HUES6 (cell line): ENCODE data around the gene FNBP1.

Source experiments
- H3K27ac ChIP-seq: 2 replicates; pipeline ENCODE4 v1.7.0; 2013; ENCODE audit warnings: low read depth, mild to moderate bottlenecking, low read length, inconsistent platforms
- H3K27me3 ChIP-seq: 2 replicates; pipeline ENCODE4 v1.6.1; 2013; ENCODE audit warnings: low read length; ENCODE audit not compliant: control insufficient read depth, insufficient read depth
- H3K36me3 ChIP-seq: 2 replicates; pipeline ENCODE4 v1.6.1; 2013; ENCODE audit warnings: low read length; ENCODE audit not compliant: control insufficient read depth, insufficient read depth
- H3K4me1 ChIP-seq: 2 replicates; pipeline ENCODE4 v1.6.1; 2013; ENCODE audit warnings: low read length; ENCODE audit not compliant: control insufficient read depth, insufficient read depth
- H3K4me3 ChIP-seq: 2 replicates; pipeline ENCODE4 v1.5.1; 2013; ENCODE audit warnings: low read depth, low read length
- H3K9ac ChIP-seq: one replicate; pipeline ENCODE4 v1.6.1; 2013; ENCODE audit warnings: mild to moderate bottlenecking, low read length
- H3K9me3 ChIP-seq: 2 replicates; pipeline ENCODE4 v1.6.1; 2013; ENCODE audit warnings: low read depth, low read length; ENCODE audit not compliant: control insufficient read depth, insufficient read depth

The FNBP1 gene

DNA sequence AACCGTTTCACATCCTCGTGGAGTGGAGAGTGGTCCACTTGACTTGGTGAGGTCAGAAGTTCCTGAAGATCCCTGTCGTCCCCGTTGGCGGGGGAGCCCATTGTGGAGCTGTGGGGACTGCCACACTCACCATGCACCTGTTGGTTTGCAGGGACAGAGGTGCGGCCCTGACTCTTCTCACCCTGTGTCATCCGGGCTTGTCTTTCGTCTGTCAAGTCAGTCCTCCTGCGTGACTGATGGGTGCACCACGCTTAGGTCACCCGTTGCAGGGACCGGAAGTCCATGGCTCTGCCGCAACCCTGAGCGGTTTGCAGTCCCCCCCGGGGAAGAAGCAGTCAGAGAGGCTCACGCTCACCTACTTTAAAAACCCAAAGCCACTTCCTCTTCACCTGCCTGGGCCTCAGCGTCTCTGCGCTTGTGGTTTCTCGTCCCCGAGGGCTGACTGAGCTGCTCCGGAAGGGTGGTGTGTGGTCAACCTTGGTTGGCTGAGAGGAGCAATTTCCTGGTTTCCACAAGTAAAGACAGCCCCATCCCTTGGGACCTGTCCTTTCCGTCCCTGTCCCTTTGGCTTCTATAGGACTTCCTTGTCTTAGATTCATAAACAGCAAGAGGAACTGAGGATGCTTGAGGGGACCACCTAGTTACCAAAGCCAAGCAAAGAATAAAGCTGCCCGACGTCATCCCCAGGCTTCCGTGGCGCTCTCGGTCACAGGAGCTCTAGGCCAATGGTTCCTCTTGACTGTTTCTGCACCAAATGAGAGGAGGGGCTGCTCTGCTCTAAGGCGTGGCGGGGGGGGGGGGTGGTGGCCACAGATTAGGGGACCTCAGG, 154.5 kb downstream of the FNBP1 start:
- H3K9me3 ChIP-seq: no peaks in the 10 kb centered on the region
- H3K27ac ChIP-seq: no peak overlapping the region
- H3K4me3 ChIP-seq: no peak overlapping the region
- H3K36me3 ChIP-seq: no peaks in the 10 kb centered on the region; the same call in 1 of the 2 replicates
- H3K9ac ChIP-seq: no peak overlapping the region
- peaks cover 40% of the 10 kb centered on the region for H3K4me1 ChIP-seq
- H3K27me3 ChIP-seq: no peaks in the 10 kb centered on the region

DNA sequence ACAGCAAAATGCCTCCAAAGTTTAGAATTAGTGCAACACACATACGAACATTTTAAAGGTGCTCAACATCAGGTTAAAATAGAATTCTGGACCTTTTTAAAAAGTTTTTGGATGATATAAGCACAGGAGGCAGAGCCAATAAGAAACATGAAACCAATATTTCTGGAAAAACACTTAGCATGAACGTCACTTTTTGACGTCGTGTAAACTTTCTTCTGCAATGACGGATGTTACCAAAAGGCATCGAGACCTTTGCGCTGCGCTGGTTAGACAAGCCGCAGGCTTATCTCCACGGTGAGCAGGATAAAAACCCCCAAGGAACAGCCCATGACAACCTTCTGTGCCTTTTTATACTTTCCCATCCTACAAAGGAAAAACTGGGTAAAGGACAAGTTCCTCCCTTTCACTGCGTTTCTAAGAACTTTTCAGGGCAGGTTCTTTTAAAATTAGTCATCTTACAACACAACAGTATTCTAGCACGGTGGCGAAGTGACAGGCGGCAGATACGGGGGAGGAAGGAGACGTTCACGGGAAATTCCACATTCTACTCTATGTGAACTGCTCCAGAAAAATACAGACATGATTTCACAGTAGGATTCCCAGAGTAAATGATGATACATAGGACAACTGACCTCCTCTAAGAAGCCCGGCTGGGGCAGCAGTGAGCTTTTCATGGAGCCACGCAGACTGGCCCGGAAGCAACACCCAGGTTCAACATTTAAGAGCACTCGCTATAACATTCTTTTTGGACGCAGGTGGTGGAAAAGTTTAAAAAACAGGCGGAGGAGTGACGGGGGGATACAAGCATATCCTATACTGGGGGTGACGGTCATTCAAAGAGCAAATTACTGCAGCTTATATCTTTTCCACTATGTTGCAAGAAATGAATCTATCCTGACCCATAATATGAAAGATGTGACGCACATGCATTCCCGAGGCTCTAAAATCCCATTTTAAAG, 155.4 kb downstream of the FNBP1 start:
- H3K9me3 ChIP-seq: no peaks in the 10 kb centered on the region
- no peak overlapping the region for H3K9ac ChIP-seq
- no peak overlapping the region for H3K4me3 ChIP-seq
- no peak overlapping the region for H3K27ac ChIP-seq
- H3K27me3 ChIP-seq: no peaks in the 10 kb centered on the region
- H3K36me3 ChIP-seq: no peaks in the 10 kb centered on the region; the same call in 1 of the 2 replicates
- peaks cover 40% of the 10 kb centered on the region for H3K4me1 ChIP-seq

DNA sequence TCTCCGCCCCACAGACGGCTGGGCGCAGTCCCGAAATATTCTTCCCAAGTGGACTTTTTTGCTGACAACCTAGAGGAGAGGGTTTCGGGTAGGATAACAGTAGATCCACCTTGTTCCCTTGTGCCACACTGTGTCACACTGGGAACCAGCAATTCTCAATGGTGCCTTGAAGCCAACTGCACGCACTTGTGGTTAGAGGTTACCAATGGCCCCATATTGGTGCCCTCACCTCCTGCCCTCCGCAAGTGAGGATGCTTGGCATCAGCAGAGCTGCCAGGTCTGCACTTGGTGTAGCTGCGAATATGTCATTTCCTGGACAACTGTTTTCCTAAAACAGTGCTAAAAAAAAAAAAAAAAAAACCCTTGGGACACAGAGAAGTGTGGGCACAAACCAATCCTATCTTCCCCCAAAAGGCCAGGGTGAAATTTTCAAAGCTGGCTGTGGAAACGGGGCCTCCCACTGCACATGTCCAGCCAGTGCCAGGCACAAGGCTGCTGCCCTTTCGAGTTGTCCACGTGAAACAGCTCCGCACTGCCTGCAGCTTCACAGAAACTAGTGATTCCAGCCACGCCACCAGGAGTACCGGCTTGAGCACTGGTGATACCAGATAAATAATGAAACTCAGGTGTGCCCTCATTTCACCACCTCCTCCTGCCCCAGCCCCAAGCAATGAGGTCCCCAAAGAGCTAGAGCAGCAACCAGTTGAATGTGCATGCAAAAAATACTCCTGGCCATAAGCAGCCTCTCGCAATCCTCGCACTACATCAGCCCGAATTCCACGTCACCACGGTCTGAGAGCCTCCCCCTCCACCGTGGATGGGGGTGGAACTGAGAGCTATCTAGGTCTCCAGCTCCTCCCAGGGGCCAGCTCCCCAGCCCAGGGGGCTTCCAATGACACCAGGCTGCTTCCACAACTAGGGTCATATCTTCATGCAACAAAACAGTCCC, 156.5 kb downstream of the FNBP1 start:
- Histone ChIP-seq H3K4me3 (no peak overlapping the region; the same call in 1 of the 2 replicates), H3K4me1 (peaks cover 40% of the 10 kb centered on the region), H3K36me3 (peaks cover 10% of the 10 kb centered on the region), H3K9ac (no peak overlapping the region), H3K27ac (no peak overlapping the region), H3K27me3 (no peaks in the 10 kb centered on the region), H3K9me3 (no peaks in the 10 kb centered on the region)

DNA sequence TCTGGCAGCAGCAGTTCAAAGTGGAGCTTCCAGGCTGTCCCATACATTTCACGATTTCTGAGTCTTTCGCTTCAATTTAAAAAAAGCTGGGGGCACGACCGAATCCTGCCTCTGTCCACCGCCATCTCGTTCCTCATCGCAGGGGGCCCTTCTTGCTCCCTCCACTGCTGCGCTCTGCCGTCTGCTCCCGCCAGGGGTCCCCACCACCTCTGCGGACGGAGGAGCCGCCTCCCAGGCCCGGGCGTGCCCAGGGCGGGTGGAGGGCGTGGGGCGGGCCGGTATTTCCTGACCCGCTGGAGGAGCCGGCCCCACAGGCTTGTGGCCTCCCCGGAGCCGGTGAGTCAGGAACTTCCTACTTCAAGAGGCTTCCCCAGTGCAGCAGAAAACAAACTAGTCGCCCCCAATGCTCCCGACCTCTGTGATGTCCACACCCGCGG, 157.3 kb downstream of the FNBP1 start:
- Histone ChIP-seq H3K4me1 (peaks cover 43% of the 10 kb centered on the region), H3K27ac (no peak overlapping the region), H3K27me3 (no peaks in the 10 kb centered on the region), H3K9me3 (no peaks in the 10 kb centered on the region), H3K36me3 (peaks cover 18% of the 10 kb centered on the region), H3K9ac (peak overlapping the region; percentile 40), H3K4me3 (peak overlapping the region; percentile 45)

DNA sequence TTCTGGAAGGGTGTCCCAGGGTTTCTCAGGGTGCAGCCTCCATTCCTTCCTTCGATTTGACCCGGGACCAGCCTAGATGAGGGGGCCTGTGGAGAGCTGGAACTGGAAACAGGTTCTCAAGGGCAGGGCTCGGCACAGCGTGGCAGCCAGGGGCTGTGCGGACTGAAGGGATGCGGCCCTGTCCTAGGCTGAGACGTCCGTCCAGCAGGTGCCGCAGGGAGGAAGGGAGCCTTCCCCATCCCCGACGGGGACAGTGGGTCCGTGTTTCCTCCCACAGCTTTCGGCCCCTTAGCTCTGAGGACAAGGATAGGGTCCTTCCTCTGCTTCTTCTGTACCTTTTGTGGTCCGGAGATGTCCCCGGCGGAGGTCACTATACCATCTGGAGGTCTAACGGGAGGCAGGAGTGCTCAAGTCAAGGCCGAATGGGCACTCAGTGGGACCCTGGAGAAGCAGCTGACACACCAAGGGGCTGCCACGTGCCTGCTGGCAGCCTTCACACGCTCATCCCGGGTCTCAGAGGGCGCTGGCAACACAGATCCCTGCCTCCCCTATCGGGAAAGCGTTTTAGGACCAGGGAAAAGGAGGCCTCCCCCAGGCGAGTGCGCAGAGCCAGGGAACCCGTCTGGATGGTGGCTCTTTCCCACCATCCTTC, 157.8 kb downstream of the FNBP1 start:
- H3K27ac ChIP-seq: no peak overlapping the region
- H3K27me3 ChIP-seq: no peaks in the 10 kb centered on the region
- H3K36me3 ChIP-seq: peaks cover 24% of the 10 kb centered on the region
- H3K9me3 ChIP-seq: no peaks in the 10 kb centered on the region
- peaks cover 44% of the 10 kb centered on the region for H3K4me1 ChIP-seq
- peak overlapping the region; percentile 45 for H3K4me3 ChIP-seq
- H3K9ac ChIP-seq: peak overlapping the region; percentile 40

DNA sequence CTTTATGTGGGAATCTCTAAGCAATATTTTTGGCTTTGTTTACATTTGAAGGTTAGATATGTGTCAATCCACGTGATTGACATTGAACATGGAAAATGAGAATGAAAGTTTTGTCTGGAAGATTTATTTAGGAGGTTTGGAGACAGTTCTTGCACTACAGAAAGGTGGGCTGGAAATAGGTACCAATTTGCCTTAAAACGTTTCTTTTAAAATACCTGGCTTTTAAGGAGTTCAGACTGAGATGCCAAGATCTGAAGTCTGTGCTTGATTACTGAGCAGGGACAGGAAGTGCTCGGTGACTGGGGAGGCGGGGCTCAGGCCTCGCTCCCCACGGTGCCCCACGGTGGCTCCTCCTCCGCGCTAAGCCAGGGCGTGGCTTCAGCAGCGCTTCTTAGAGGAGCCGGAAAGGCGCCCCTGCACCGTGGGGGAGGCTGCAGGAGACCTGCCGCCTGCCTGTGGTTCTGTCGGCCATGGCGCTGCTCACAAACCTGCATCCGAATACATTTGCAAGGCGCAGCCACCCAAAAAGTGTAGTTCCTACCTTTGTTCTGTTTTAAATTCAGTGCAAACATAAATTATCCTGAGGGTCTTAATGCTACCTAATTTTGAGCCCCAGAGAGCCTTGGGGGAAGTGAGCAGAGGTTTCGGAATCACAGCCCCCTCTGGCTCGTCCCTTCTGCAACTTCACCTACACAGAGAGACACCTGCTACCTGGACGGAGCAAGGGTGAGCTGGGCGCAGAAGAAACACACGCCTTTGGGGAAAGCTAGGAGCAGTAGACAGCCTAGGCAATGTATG, 158.6 kb downstream of the FNBP1 start:
- Histone ChIP-seq H3K9ac (peak overlapping the region; percentile 40), H3K4me1 (peaks cover 39% of the 10 kb centered on the region), H3K27me3 (no peaks in the 10 kb centered on the region), H3K27ac (peak overlapping the region; percentile 16; the same call in 1 of the 2 replicates), H3K36me3 (peaks cover 31% of the 10 kb centered on the region), H3K4me3 (peak overlapping the region; percentile 45), H3K9me3 (no peaks in the 10 kb centered on the region)

DNA sequence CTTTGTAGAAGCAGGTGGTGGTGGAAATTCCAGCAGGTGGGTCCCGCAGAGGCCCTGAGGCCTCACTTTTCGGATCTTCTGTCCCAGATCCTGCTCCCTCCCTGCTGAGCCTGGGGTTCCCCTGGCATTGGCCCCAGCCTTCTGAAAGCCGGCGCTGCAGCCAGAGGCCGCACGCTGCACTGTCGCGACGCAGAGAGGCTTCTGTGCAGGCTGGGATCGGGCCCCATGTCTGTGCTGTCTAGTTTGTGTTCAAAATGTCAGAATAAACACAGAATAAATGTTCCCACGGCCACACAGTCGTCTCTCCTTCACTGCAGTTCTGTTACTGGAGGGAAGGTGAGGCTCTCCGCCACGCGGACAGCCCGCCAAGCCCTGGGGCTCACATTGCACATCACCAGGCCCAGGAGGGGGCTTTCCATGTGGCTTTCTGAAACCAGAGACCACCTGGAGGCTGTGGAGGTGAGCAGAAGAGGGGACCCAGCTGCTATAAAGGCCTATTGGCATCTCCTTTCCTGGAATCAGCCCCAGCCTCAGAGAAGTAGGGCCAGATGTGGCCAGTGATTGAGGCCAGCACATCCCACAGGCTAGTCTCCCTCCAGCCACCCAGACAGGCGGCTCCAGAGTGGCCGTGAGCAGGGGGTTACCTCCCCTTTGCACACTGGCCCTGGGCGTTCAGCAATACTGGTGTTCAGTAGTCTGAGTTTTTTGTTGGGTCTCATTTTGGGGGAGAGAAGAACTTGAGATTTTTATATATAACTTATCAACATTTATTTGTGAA, 161.3 kb downstream of the FNBP1 start:
- no peak overlapping the region for H3K9ac ChIP-seq
- H3K27ac ChIP-seq: no peak overlapping the region
- H3K4me3 ChIP-seq: no peak overlapping the region
- H3K9me3 ChIP-seq: no peaks in the 10 kb centered on the region
- no peaks in the 10 kb centered on the region for H3K27me3 ChIP-seq
- H3K4me1 ChIP-seq: peaks cover 27% of the 10 kb centered on the region
- H3K36me3 ChIP-seq: peaks cover 40% of the 10 kb centered on the region

DNA sequence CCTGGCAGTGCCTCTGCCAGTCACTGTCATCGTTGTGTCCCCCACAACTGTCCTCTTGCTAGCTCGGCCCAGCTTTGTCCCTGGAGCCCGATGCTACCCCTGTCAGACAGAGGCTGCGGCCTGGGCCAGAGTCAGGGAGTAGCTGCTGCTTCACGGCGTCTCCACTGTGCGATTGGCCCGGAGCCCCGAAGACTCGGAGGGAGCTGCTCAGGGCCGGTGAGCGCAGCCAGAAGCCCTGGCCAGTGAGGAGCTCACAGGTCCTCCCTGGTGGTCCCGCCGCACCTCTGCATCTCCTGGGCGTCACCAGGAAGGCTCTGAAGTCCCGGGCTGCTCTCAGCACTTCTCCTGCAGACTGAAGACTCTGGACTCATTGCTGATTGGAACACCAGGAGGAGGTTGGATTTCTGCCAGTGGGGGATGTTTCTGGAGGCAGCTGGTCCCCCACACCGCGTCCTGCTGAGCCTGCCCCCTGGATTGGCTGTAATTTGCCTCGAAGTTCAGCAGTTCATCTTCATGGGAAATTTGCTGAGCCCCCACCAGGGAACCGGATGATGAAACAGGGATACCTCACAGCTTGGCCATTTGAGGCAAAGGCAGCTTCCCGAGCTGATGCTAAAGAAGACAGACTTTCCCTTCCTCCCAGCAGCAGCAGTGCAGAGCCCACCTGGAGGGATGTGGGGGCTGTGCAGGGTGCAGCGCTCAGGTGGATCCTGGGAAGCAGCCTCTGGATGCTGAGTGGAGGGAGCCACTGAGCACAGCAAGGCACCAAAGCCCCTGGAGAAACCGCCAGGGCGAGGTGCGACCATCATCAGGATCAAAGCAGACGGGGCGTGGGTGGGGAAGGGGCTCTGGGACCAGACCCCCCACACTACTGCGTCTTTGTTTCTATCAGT, 162.1 kb downstream of the FNBP1 start:
- no peak overlapping the region for H3K9ac ChIP-seq
- H3K4me1 ChIP-seq: peaks cover 20% of the 10 kb centered on the region
- H3K4me3 ChIP-seq: no peak overlapping the region
- H3K9me3 ChIP-seq: no peaks in the 10 kb centered on the region
- peaks cover 45% of the 10 kb centered on the region for H3K36me3 ChIP-seq
- no peak overlapping the region for H3K27ac ChIP-seq
- no peaks in the 10 kb centered on the region for H3K27me3 ChIP-seq
